CD14-positive monocyte (primary cell): ENCODE results near the gene UPP1. TPM values are rescaled to one million over a fixed set of nuclear protein-coding genes. Genes with fewer than 3 reads are reported as not detected.
A peak's percentile ranks its signal among the peaks of the same experiment; 100 is the strongest.

ENCODE experiments used
- DNase-seq, 3 donors: peaks; one replicate each; pipeline ENCODE4 v3.0.0-alpha.2; 2011 to 2022
- H2AFZ ChIP-seq: 2 replicates; pipeline ENCODE4 v1.6.0; 2012; ENCODE audit warnings: mild to moderate bottlenecking, low read depth, low read length, inconsistent platforms; ENCODE audit not compliant: insufficient read depth, poor library complexity, severe bottlenecking
- H3K27ac ChIP-seq, 2 donors: 1 replicate in 1 of 2; 2 replicates in 1 of 2; pipeline ENCODE4 v1.5.1; 2012 to 2013; ENCODE audit warnings: low read length in 2 of 2, control low read depth in 1 of 2, inconsistent platforms in 1 of 2, low read depth in 1 of 2, mild to moderate bottlenecking in 1 of 2
- H3K27me3 ChIP-seq, 2 donors: one replicate each; pipeline versions ENCODE4 v1.6.0 to v1.6.1; 2011 to 2013; ENCODE audit warnings: low read length in 2 of 2; ENCODE audit not compliant: control insufficient read depth in 2 of 2, insufficient read depth in 2 of 2
- H3K36me3 ChIP-seq, 2 donors: replicated peaks in 1 of 2; 1 replicate in 1 of 2; 2 replicates in 1 of 2; pipeline versions ENCODE4 v1.5.1 to v1.6.1; 2012 to 2013; ENCODE audit warnings: low read length in 2 of 2, control low read depth in 1 of 2, inconsistent platforms in 1 of 2, mild to moderate bottlenecking in 1 of 2; ENCODE audit not compliant: insufficient read depth in 2 of 2, control insufficient read depth in 1 of 2
- H3K4me1 ChIP-seq, 2 donors: 1 replicate in 1 of 2; 2 replicates in 1 of 2; pipeline versions ENCODE4 v1.5.1 to v1.6.1; 2012 to 2013; ENCODE audit warnings: low read length in 2 of 2, control low read depth in 1 of 2, inconsistent platforms in 1 of 2, mild to moderate bottlenecking in 1 of 2, moderate library complexity in 1 of 2; ENCODE audit not compliant: insufficient read depth in 2 of 2, control insufficient read depth in 1 of 2
- H3K4me2 ChIP-seq: replicated peaks from 2 replicates; pipeline ENCODE3; 2012; ENCODE audit warnings: low read length, moderate library complexity, mild to moderate bottlenecking; ENCODE audit not compliant: poor library complexity, severe bottlenecking; ENCODE audit errors: extremely low read depth
- H3K4me3 ChIP-seq, 3 experiments: fragments of 200-600 bp in 1 of 3; sonication (generic) in 1 of 3; replicated peaks in 1 of 3; 1 replicate in 2 of 3; 2 replicates in 1 of 3; pipeline ENCODE4 v1.5.1; 2011 to 2013; ENCODE audit warnings: low read length in 3 of 3, mild to moderate bottlenecking in 3 of 3, control low read depth in 2 of 3, low read depth in 2 of 3, inconsistent platforms in 1 of 3, moderate library complexity in 1 of 3
- H3K79me2 ChIP-seq: 2 replicates; pipeline ENCODE4 v1.6.0; 2012; ENCODE audit warnings: mild to moderate bottlenecking, control low read depth, inconsistent platforms, low read length, moderate library complexity; ENCODE audit not compliant: insufficient read depth
- H3K9ac ChIP-seq: 2 replicates; pipeline ENCODE4 v1.6.0; 2017; ENCODE audit warnings: low read length, mild to moderate bottlenecking; ENCODE audit not compliant: insufficient read depth, poor library complexity, severe bottlenecking
- H3K9me3 ChIP-seq, 2 donors: replicated peaks in 1 of 2; 1 replicate in 1 of 2; 2 replicates in 1 of 2; pipeline versions ENCODE4 v1.5.1 to v1.6.1; 2012 to 2013; ENCODE audit warnings: low read length in 2 of 2, control low read depth in 1 of 2; ENCODE audit not compliant: control insufficient read depth in 1 of 2, insufficient read depth in 1 of 2
- H4K20me1 ChIP-seq: 2 replicates; pipeline ENCODE4 v1.6.0; 2012; ENCODE audit warnings: mild to moderate bottlenecking, low read length, control low read depth, moderate library complexity; ENCODE audit not compliant: insufficient read depth
- H3K27ac Mint-ChIP-seq, 7 donors: one replicate each; pipeline ENCODE4 v1.8.0; 2020; ENCODE audit warnings: mild to moderate bottlenecking in 7 of 7, mixed read lengths in 7 of 7, moderate library complexity in 6 of 7, inconsistent platforms in 2 of 7
- H3K27me3 Mint-ChIP-seq, 3 donors: one replicate each; pipeline ENCODE4 v1.8.0; 2021 to 2022; ENCODE audit warnings: low read depth in 3 of 3, mild to moderate bottlenecking in 3 of 3, mixed read lengths in 3 of 3, moderate library complexity in 3 of 3, inconsistent platforms in 1 of 3
- H3K36me3 Mint-ChIP-seq, 2 donors: one replicate each; pipeline ENCODE4 v1.8.0; 2020; ENCODE audit warnings: mixed read lengths in 2 of 2, inconsistent platforms in 1 of 2, mild to moderate bottlenecking in 1 of 2
- H3K4me1 Mint-ChIP-seq: one replicate; pipeline ENCODE4 v1.8.0; 2020; ENCODE audit warnings: mild to moderate bottlenecking, mixed read lengths
- H3K4me3 Mint-ChIP-seq, 2 donors: one replicate each; pipeline ENCODE4 v1.8.0; 2020; ENCODE audit warnings: mild to moderate bottlenecking in 2 of 2, mixed read lengths in 2 of 2, moderate library complexity in 1 of 2
- H3K9me3 Mint-ChIP-seq, 7 donors: one replicate each; pipeline ENCODE4 v1.8.0; 2020 to 2022; ENCODE audit warnings: mixed read lengths in 7 of 7, mild to moderate bottlenecking in 6 of 7, moderate library complexity in 6 of 7, inconsistent platforms in 2 of 7
- WGBS: methylation state at CpG from one replicate; pipeline ENCODE4 v1.1.5; 2013; ENCODE audit warnings: missing lambda C conversion rate; ENCODE audit not compliant: insufficient coverage; 5-methylcytosine and 5-hydroxymethylcytosine counted together
- intact Hi-C, 2 donors: fragments of 100-400 bp; cut with micrococcal nuclease; formaldehyde crosslinking; loops; one replicate each; pipeline versions ENCODE4 v1.15.0 to v1.15.1; 2023
- polyA plus RNA-seq, 3 donors: library from polyadenylated mRNA; depleted of rRNA in 1 of 3; unstranded in 2 of 3; stranded (reverse) in 1 of 3; fragments of 300-500 nt in 2 of 3; fragments of >200 nt in 1 of 3; fragmentation: Illumina TruSeq in 2 of 3; gene quantifications; 1 replicate in 2 of 3; 2 replicates in 1 of 3; pipeline ENCODE4 v1.2.3, GENCODE V29; 2012 to 2021
- TF ChIP-seq, protein P1 (sequence below): fragments of 200-600 bp; IDR thresholded peaks from one replicate; pipeline ENCODE4 v1.8.0; 2022; ENCODE audit warnings: antibody characterized with exemption, mild to moderate bottlenecking

UPP1 gene
- polyA plus RNA-seq, 3 donors = 109 to 212 (median 129) TPM

DNA sequence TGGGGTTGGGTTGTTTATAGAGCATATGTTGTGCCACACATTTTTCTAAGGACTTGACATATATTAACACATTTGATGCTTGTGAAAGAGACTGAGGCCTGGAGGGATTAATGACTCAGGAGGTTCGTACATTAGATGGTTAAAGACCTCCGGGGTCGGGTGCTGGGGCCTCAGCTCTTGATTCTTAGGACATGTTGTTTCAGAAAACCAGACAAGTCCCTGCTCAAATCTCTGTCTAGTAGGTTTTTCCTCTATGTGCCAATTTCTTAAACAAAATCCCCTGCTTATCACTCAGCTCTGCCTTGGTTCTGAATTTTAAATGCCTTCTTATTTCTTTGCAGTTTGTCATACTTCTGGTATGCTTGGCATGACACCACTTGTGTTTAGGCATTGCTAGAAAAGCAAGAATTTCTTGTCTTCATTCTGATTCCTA, 5.8 kb downstream of the UPP1 start:
- TF ChIP-seq, protein P1, sequence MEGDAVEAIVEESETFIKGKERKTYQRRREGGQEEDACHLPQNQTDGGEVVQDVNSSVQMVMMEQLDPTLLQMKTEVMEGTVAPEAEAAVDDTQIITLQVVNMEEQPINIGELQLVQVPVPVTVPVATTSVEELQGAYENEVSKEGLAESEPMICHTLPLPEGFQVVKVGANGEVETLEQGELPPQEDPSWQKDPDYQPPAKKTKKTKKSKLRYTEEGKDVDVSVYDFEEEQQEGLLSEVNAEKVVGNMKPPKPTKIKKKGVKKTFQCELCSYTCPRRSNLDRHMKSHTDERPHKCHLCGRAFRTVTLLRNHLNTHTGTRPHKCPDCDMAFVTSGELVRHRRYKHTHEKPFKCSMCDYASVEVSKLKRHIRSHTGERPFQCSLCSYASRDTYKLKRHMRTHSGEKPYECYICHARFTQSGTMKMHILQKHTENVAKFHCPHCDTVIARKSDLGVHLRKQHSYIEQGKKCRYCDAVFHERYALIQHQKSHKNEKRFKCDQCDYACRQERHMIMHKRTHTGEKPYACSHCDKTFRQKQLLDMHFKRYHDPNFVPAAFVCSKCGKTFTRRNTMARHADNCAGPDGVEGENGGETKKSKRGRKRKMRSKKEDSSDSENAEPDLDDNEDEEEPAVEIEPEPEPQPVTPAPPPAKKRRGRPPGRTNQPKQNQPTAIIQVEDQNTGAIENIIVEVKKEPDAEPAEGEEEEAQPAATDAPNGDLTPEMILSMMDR = no peak
- no peak overlapping the region for H2AFZ ChIP-seq
- peak overlapping the region in 1 of 3 experiments; percentile 48 for H3K4me3 ChIP-seq
- no peaks in the 10 kb centered on the region for H3K27me3 Mint-ChIP-seq
- peak overlapping the region; percentile 88 to 99 for H3K27ac ChIP-seq
- H3K9ac ChIP-seq = no peak overlapping the region
- H3K36me3 Mint-ChIP-seq = peaks cover 89 to 93% of the 10 kb centered on the region in 2 donors
- peaks cover 60% of the 10 kb centered on the region for H4K20me1 ChIP-seq
- peak in 1 of 3 donors; percentile 53 for DNase-seq
- peaks cover 0 to 2% (median 0%) of the 10 kb centered on the region in 7 donors for H3K9me3 Mint-ChIP-seq
- no peak overlapping the region for H3K4me2 ChIP-seq
- peaks cover 55 to 74% of the 10 kb centered on the region in 2 donors for H3K36me3 ChIP-seq
- H3K79me2 ChIP-seq = peaks cover 80% of the 10 kb centered on the region
- no peaks in the 10 kb centered on the region for H3K27me3 ChIP-seq
- H3K4me1 ChIP-seq = peaks cover 64 to 82% of the 10 kb centered on the region in 2 donors
- H3K27ac Mint-ChIP-seq = peak overlapping the region; percentile 86 to 98 (median 94)
- intact Hi-C loops = loop anchor here (5.0 to 10.0 kb wide), 2 partner anchors 58 to 520 kb away; partner anchors contain the start of gene C7orf57 (in 1 of the 2)
- H3K9me3 ChIP-seq = no peaks in the 10 kb centered on the region
- peaks cover 91% of the 10 kb centered on the region for H3K4me1 Mint-ChIP-seq
- H3K4me3 Mint-ChIP-seq = no peak overlapping the region
- no CpG with 5 or more reads among the region's 3 CpGs for WGBS

DNA sequence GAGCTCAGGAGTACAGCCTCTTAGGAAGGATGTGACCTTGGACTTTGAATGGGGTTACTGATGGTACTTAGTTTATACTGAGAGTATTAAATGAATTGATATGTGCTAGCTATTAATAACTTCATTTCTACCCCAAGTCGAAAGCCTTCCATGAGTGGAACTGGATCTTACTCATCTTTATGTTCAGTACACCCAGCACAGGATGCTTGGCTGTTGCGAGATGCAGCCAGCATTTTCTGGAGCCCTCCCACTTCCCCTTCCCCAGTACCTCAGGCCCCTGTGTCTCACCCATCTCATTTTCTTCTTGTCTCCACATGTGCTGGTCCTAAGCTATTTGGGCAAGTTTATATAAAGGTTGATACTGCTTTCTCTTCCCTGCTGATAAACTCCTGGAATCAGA, 7.2 kb downstream of the UPP1 start:
- H3K36me3 ChIP-seq = peaks cover 63 to 78% of the 10 kb centered on the region in 2 donors
- H3K27me3 ChIP-seq = no peaks in the 10 kb centered on the region
- no peaks in the 10 kb centered on the region for H3K9me3 ChIP-seq
- peaks cover 87 to 89% of the 10 kb centered on the region in 2 donors for H3K36me3 Mint-ChIP-seq
- H2AFZ ChIP-seq = no peak overlapping the region
- no peaks in the 10 kb centered on the region for H3K27me3 Mint-ChIP-seq
- TF ChIP-seq, protein P1 = no peak
- DNase-seq = peak; percentile 83 to 89 (median 84)
- no peaks in the 10 kb centered on the region for H3K9me3 Mint-ChIP-seq
- peaks cover 52 to 70% of the 10 kb centered on the region in 2 donors for H3K4me1 ChIP-seq
- intact Hi-C loops = loop anchor here in 1 of 2 donors (10.0 kb wide), 1 partner anchor 521 kb away; no protein-coding TSS in a partner anchor
- peaks cover 80% of the 10 kb centered on the region for H3K79me2 ChIP-seq
- peak overlapping the region; percentile 86 to 98 (median 94) for H3K27ac Mint-ChIP-seq
- peaks cover 79% of the 10 kb centered on the region for H3K4me1 Mint-ChIP-seq
- peak overlapping the region; percentile 53 to 59 for H3K4me3 Mint-ChIP-seq
- H4K20me1 ChIP-seq = peaks cover 49% of the 10 kb centered on the region
- peak overlapping the region; percentile 71 for H3K4me2 ChIP-seq
- H3K9ac ChIP-seq = peak overlapping the region; percentile 25
- peak overlapping the region; percentile 88 to 99 for H3K27ac ChIP-seq
- WGBS = 0% methylated on average over 1 of the region's 2 CpGs
- peak overlapping the region in 1 of 3 experiments; percentile 48 for H3K4me3 ChIP-seq
